ENCODE results near the gene ELK1.

ELK1 gene

DNA sequence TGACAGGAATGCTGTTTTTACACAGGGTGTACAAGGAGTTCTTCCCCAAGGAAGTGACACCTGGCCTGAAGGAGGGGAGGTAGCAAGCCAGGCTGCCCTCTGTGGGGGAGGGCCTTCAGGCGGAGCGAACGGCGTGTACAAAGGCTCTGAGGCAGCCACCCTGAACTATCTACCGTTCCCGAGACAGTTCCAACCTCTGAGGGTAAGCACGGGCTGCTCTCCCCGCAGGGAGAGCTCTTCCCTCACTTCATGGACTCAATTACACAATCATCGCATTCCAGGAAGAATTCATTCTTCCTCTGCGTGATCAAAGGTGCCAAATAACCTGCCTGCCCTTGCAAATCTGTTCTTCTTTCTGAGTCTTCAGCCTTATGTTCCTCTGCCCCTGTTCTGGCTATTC lies 4.8 kb downstream of the ELK1 start:
- no peaks in the 10 kb centered on the region for H3K36me3 ChIP-seq (ENCODE audit: control insufficient read depth, insufficient read depth, low read length)
- no peaks in the 10 kb centered on the region for H3K27me3 ChIP-seq (ENCODE audit: control insufficient read depth, insufficient read depth, low read length)
- no peak overlapping the region for H3K4me2 ChIP-seq (ENCODE audit: low read length)
- TF ChIP-seq, protein P1, sequence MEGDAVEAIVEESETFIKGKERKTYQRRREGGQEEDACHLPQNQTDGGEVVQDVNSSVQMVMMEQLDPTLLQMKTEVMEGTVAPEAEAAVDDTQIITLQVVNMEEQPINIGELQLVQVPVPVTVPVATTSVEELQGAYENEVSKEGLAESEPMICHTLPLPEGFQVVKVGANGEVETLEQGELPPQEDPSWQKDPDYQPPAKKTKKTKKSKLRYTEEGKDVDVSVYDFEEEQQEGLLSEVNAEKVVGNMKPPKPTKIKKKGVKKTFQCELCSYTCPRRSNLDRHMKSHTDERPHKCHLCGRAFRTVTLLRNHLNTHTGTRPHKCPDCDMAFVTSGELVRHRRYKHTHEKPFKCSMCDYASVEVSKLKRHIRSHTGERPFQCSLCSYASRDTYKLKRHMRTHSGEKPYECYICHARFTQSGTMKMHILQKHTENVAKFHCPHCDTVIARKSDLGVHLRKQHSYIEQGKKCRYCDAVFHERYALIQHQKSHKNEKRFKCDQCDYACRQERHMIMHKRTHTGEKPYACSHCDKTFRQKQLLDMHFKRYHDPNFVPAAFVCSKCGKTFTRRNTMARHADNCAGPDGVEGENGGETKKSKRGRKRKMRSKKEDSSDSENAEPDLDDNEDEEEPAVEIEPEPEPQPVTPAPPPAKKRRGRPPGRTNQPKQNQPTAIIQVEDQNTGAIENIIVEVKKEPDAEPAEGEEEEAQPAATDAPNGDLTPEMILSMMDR (IDR thresholded peaks at IDR 0.05), result no peak
- no peak overlapping the region for H3K4me3 ChIP-seq (ENCODE audit: low read depth, low read length)
- H3K79me2 ChIP-seq, result peaks cover 9% of the 10 kb centered on the region
- H2AFZ ChIP-seq, result no peak overlapping the region
- H3K9ac ChIP-seq, result no peak overlapping the region
- H3K4me1 ChIP-seq, result no peaks in the 10 kb centered on the region
- H3K9me3 ChIP-seq (ENCODE audit: control insufficient read depth, low read length), result no peaks in the 10 kb centered on the region
- peak overlapping the region; percentile 51 for H3K27ac ChIP-seq

GRCh38 chrX:47644557-47645091 lies 5.7 kb downstream of the ELK1 start:
- Histone ChIP-seq H3K79me2 (peaks cover 9% of the 10 kb centered on the region), H3K4me3 (ENCODE audit: low read depth, low read length) (no peak overlapping the region), H3K9ac (no peak overlapping the region), H3K27me3 (ENCODE audit: control insufficient read depth, insufficient read depth, low read length) (no peaks in the 10 kb centered on the region), H3K4me2 (ENCODE audit: low read length) (no peak overlapping the region), H2AFZ (no peak overlapping the region), H3K9me3 (ENCODE audit: control insufficient read depth, low read length) (no peaks in the 10 kb centered on the region), H3K4me1 (no peaks in the 10 kb centered on the region), H3K36me3 (ENCODE audit: control insufficient read depth, insufficient read depth, low read length) (no peaks in the 10 kb centered on the region), H3K27ac (no peak overlapping the region)
- TF ChIP-seq, protein P1 (IDR thresholded peaks at IDR 0.05), result peak; percentile 21

- Histone ChIP-seq H3K79me2 (peaks cover 6% of the 10 kb centered on the region), H3K4me3 (ENCODE audit: low read depth, low read length) (no peak overlapping the region), H3K9me3 (ENCODE audit: control insufficient read depth, low read length) (no peaks in the 10 kb centered on the region), H3K36me3 (ENCODE audit: control insufficient read depth, insufficient read depth, low read length) (no peaks in the 10 kb centered on the region), H3K9ac (no peak overlapping the region), H3K27ac (no peak overlapping the region), H2AFZ (no peak overlapping the region), H3K4me2 (ENCODE audit: low read length) (no peak overlapping the region), H3K4me1 (no peaks in the 10 kb centered on the region), H3K27me3 (ENCODE audit: control insufficient read depth, insufficient read depth, low read length) (no peaks in the 10 kb centered on the region)
- TF ChIP-seq, protein P1 (IDR thresholded peaks at IDR 0.05), result peak; percentile 36
Observed at GRCh38 chrX:47643926-47644325, 6.4 kb downstream of the ELK1 start.

DNA sequence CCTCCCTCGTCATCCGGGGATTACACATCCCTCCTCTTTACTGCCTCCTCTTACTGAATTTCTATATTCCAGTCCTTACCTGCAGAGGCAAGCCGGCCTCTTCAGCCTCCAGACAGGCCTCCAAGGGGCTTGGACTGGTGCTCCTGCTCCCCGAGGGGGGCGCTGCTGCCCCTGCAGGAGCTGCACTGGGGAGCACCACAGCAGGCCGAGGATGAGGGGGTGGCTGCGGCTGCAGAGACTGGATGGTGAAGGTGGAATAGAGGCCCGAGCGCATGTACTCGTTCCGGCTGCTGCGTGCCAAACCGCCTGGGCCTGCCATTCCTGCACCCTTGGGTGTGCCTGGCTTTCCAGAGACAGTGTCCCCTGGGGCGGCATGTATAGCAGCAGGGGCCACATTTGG lies 11.5 kb downstream of the ELK1 start:
- TF ChIP-seq, protein P1 (IDR thresholded peaks at IDR 0.05), result no peak
- Histone ChIP-seq H3K27ac (no peak overlapping the region), H3K79me2 (no peaks in the 10 kb centered on the region), H3K9me3 (ENCODE audit: control insufficient read depth, low read length) (no peaks in the 10 kb centered on the region), H3K36me3 (ENCODE audit: control insufficient read depth, insufficient read depth, low read length) (no peaks in the 10 kb centered on the region), H2AFZ (no peak overlapping the region), H3K9ac (no peak overlapping the region), H3K4me1 (no peaks in the 10 kb centered on the region), H3K4me3 (ENCODE audit: low read depth, low read length) (no peak overlapping the region), H3K4me2 (ENCODE audit: low read length) (no peak overlapping the region), H3K27me3 (ENCODE audit: control insufficient read depth, insufficient read depth, low read length) (no peaks in the 10 kb centered on the region)

- no peak overlapping the region for H3K4me2 ChIP-seq (ENCODE audit: low read length)
- H3K4me3 ChIP-seq (ENCODE audit: low read depth, low read length), result no peak overlapping the region
- peak overlapping the region; percentile 31 for H2AFZ ChIP-seq
- no peaks in the 10 kb centered on the region for H3K4me1 ChIP-seq
- peak overlapping the region; percentile 11 for H3K27ac ChIP-seq
- no peak overlapping the region for H3K9ac ChIP-seq
- no peaks in the 10 kb centered on the region for H3K79me2 ChIP-seq
- no peaks in the 10 kb centered on the region for H3K9me3 ChIP-seq (ENCODE audit: control insufficient read depth, low read length)
- TF ChIP-seq, protein P1 (IDR thresholded peaks at IDR 0.05), result peak; percentile 52
- no peaks in the 10 kb centered on the region for H3K36me3 ChIP-seq (ENCODE audit: control insufficient read depth, insufficient read depth, low read length)
- no peaks in the 10 kb centered on the region for H3K27me3 ChIP-seq (ENCODE audit: control insufficient read depth, insufficient read depth, low read length)
Observed at GRCh38 chrX:47637546-47638195, 12.7 kb downstream of the ELK1 start.

All from parathyroid adenoma (tissue), 2 donors.